ENCODE measurements around the gene IGFBPL1. TPM values are rescaled to one million over a fixed set of nuclear protein-coding genes. Genes with fewer than 3 reads are reported as not detected.
A peak's percentile ranks its signal among the peaks of the same experiment; 100 is the strongest.

IGFBPL1 gene
- total and polyA plus RNA-seq, 7 experiments from 2014 or later: not detected

DNA sequence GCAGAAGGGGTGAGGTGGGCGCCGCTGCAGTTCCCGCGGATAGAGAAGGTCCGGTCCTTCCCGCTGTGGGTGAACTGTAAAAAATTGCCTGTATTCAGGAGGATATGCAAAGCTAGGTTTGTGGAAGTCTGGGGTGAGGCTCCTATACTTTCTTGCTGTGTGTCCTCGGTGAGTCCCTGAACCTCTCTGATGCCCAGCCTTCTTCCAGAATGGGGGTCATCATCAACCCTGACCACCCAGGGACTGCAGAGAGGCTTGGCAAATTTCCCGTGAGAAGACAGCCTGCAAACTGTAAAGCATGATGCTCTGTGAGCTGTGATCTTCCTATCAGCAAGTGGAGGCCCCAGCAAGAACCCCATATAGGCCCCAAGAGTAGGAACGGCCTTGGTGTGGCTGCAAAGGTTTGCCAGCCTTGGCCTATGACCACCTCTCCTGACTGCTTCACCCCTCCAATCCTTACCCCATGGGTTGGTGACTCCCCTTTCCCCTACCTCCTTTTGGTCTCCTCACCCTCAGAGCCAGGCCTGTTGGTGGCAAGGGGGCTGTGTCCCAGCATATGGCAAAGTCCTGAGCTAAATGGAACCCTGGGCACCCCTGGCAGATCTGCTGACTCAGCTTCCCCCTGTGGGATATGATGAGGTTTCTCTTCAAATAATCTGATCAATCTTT lies 31.0 kb downstream of the IGFBPL1 start:
- Histone ChIP-seq H3K4me3 (ENCODE audit: low read length) (peak overlapping the region; percentile 80), H3K27me3 (ENCODE audit: control insufficient read depth in 2 of 2, insufficient read depth in 2 of 2, low read length in 2 of 2) (no peaks in the 10 kb centered on the region), H3K9me3 (ENCODE audit: control insufficient read depth in 2 of 3, low read length in 3 of 3) (no peaks in the 10 kb centered on the region), H3K4me1 (ENCODE audit: control insufficient read depth in 2 of 2, insufficient read depth in 2 of 2, low read length in 2 of 2) (peaks cover 7% of the 10 kb centered on the region in 2 donors), H3K36me3 (ENCODE audit: control insufficient read depth in 2 of 3, insufficient read depth in 3 of 3, low read length in 3 of 3) (peaks cover 0 to 24% (median 3%) of the 10 kb centered on the region in 3 experiments), H3K27ac (ENCODE audit: low read depth, low read length) (peak overlapping the region; percentile 59)
- Mint-ChIP-seq H3K27ac (peak overlapping the region; percentile 57 to 91 (median 85)), H3K4me3 (peak overlapping the region; percentile 85 to 98 (median 93)), H3K9me3 (peaks cover 0 to 15% (median 0%) of the 10 kb centered on the region in 11 donors), H3K4me1 (peaks cover 12 to 26% (median 17%) of the 10 kb centered on the region in 7 donors), H3K27me3 (peaks cover 0 to 21% (median 0%) of the 10 kb centered on the region in 5 donors), H3K36me3 (peaks cover 7 to 29% (median 19%) of the 10 kb centered on the region in 5 donors)
- CTCF ChIA-PET: interaction anchor here (0.7 kb wide), 1 partner anchor 20 kb away, joined by 3 read pairs; no protein-coding TSS in a partner anchor
- ATAC-seq: no peak
- intact Hi-C loops (cut with micrococcal nuclease): loop anchor here (2.0 to 10.0 kb wide), 4 partner anchors 58 to 488 kb away; partner anchors contain the start of genes SHB (in 1 of the 2) and SLC25A51 (in 1 of the 2)
- POLR2A ChIA-PET: no interaction called here
- peak in 5 of 9 donors; percentile 4 to 25 (median 5) for DNase-seq

DNA sequence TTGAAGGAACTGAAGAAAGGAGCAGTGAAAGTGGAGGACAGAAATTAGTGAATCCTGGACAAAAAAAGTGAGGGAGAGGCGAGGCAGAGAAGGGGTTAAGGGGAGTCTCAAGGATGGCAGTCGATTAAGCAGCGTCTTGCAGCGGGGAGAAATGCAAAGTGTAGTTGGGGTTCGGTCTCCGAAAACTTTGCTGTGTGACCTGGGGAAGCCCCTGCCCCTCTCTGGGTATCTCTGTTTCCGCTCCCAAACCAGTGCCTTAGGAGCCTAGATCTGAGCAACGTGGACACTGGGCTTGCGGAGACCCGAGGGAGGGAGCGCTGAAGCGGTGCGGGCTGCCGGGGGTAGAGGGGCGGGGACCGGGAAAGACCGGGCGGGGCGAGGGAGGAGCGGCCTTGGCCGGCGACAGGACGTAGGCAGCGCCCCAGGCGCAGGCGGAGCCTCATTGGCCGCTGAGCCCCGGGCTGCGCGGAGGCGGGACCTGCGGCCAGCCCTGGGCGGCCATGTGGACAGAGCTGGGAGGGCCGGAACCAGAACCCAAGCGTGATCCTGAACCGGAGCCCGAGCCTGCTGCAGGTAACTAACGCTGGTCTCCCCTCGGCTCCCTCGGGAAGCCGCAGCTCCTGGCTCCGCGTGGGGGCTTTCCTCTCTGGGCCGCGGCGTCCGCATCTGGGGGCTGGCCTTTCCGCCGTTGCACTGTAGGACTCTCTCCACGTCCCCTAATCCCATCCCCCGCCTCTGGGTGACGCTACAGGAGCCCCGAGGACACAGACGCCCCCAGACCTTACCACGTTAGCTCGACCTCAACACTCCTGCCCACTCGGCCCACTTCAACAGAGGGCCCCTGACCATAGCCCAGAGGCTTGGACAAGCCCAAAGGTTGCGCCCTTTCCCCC lies 31.8 kb downstream of the IGFBPL1 start, which contains the start of gene ALDH1B1:
Gene ALDH1B1 (plus strand): TSS at position 468 of the 893 bp plus-strand sequence. CDS start 3,047 bp downstream, outside the sequence.
- DNase-seq (peak; percentile 18 to 83 (median 35)), ATAC-seq (peak; percentile 97)
- intact Hi-C loops (cut with micrococcal nuclease): loop anchor here (2.0 to 10.0 kb wide), 4 partner anchors 58 to 488 kb away; partner anchors contain the start of genes SHB (in 1 of the 2) and SLC25A51 (in 1 of the 2)
- ChIA-PET CTCF (no interaction called here), POLR2A (no interaction called here)
- H3K4me1 Mint-ChIP-seq: peaks cover 12 to 26% (median 17%) of the 10 kb centered on the region in 7 donors
- peak within 1 kb of the TSS; percentile 59 for H3K27ac ChIP-seq (ENCODE audit: low read depth, low read length)
- H3K27me3 Mint-ChIP-seq: peaks cover 0 to 23% (median 0%) of the 10 kb centered on the region in 5 donors
- peaks cover 7% of the 10 kb centered on the region in 2 donors for H3K4me1 ChIP-seq (ENCODE audit: control insufficient read depth in 2 of 2, insufficient read depth in 2 of 2, low read length in 2 of 2)
- no peaks in the 10 kb centered on the region for H3K27me3 ChIP-seq (ENCODE audit: control insufficient read depth in 2 of 2, insufficient read depth in 2 of 2, low read length in 2 of 2)
- H3K36me3 ChIP-seq (ENCODE audit: control insufficient read depth in 2 of 3, insufficient read depth in 3 of 3, low read length in 3 of 3): peaks cover 0 to 24% (median 3%) of the 10 kb centered on the region in 3 experiments
- peak within 1 kb of the TSS; percentile 57 to 91 (median 87) for H3K27ac Mint-ChIP-seq
- peaks cover 7 to 22% (median 13%) of the 10 kb centered on the region in 5 donors for H3K36me3 Mint-ChIP-seq
- H3K9me3 ChIP-seq (ENCODE audit: control insufficient read depth in 2 of 3, low read length in 3 of 3): no peaks in the 10 kb centered on the region
- H3K4me3 Mint-ChIP-seq: peak within 1 kb of the TSS; percentile 85 to 98 (median 93)
- H3K4me3 ChIP-seq (ENCODE audit: low read length): peak within 1 kb of the TSS; percentile 80
- H3K9me3 Mint-ChIP-seq: peaks cover 0 to 9% (median 0%) of the 10 kb centered on the region in 11 donors

GRCh38 chr9:38391278-38392118 lies 32.8 kb downstream of the IGFBPL1 start:
- peak overlapping the region; percentile 85 to 98 (median 93) for H3K4me3 Mint-ChIP-seq
- H3K4me1 Mint-ChIP-seq: peaks cover 12 to 26% (median 17%) of the 10 kb centered on the region in 7 donors
- H3K4me3 ChIP-seq (ENCODE audit: low read length): peak overlapping the region; percentile 80
- intact Hi-C loops (cut with micrococcal nuclease): loop anchor here (2.0 to 10.0 kb wide), 4 partner anchors 57 to 487 kb away; partner anchors contain the start of genes SHB (in 1 of the 2) and SLC25A51 (in 1 of the 2)
- peaks cover 0 to 2% (median 0%) of the 10 kb centered on the region in 11 donors for H3K9me3 Mint-ChIP-seq
- POLR2A ChIA-PET: no interaction called here
- H3K36me3 ChIP-seq (ENCODE audit: control insufficient read depth in 2 of 3, insufficient read depth in 3 of 3, low read length in 3 of 3): peaks cover 0 to 14% (median 3%) of the 10 kb centered on the region in 3 experiments
- no peak for DNase-seq
- peaks cover 7% of the 10 kb centered on the region in 2 donors for H3K4me1 ChIP-seq (ENCODE audit: control insufficient read depth in 2 of 2, insufficient read depth in 2 of 2, low read length in 2 of 2)
- H3K36me3 Mint-ChIP-seq: peaks cover 2 to 12% (median 7%) of the 10 kb centered on the region in 5 donors
- CTCF ChIA-PET: no interaction called here
- H3K9me3 ChIP-seq (ENCODE audit: control insufficient read depth in 2 of 3, low read length in 3 of 3): no peaks in the 10 kb centered on the region
- H3K27me3 ChIP-seq (ENCODE audit: control insufficient read depth in 2 of 2, insufficient read depth in 2 of 2, low read length in 2 of 2): no peaks in the 10 kb centered on the region
- H3K27ac Mint-ChIP-seq: peak overlapping the region in 6 of 9 donors; percentile 6 to 90 (median 40)
- no peak overlapping the region for H3K27ac ChIP-seq (ENCODE audit: low read depth, low read length)
- H3K27me3 Mint-ChIP-seq: peaks cover 0 to 26% (median 0%) of the 10 kb centered on the region in 5 donors
- no peak for ATAC-seq

GRCh38 chr9:38390851-38391250 lies 33.4 kb downstream of the IGFBPL1 start:
- peaks cover 0 to 2% (median 0%) of the 10 kb centered on the region in 11 donors for H3K9me3 Mint-ChIP-seq
- H3K27me3 Mint-ChIP-seq: peaks cover 0 to 26% (median 0%) of the 10 kb centered on the region in 5 donors
- peak overlapping the region; percentile 24 to 96 (median 56) for H3K4me3 Mint-ChIP-seq
- DNase-seq (no peak), ATAC-seq (no peak)
- Histone ChIP-seq H3K36me3 (ENCODE audit: control insufficient read depth in 2 of 3, insufficient read depth in 3 of 3, low read length in 3 of 3) (peaks cover 0 to 8% (median 0%) of the 10 kb centered on the region in 3 experiments), H3K27ac (ENCODE audit: low read depth, low read length) (no peak overlapping the region), H3K4me1 (ENCODE audit: control insufficient read depth in 2 of 2, insufficient read depth in 2 of 2, low read length in 2 of 2) (peaks cover 7% of the 10 kb centered on the region in 2 donors), H3K4me3 (ENCODE audit: low read length) (no peak overlapping the region), H3K27me3 (ENCODE audit: control insufficient read depth in 2 of 2, insufficient read depth in 2 of 2, low read length in 2 of 2) (no peaks in the 10 kb centered on the region), H3K9me3 (ENCODE audit: control insufficient read depth in 2 of 3, low read length in 3 of 3) (no peaks in the 10 kb centered on the region)
- peaks cover 12 to 26% (median 17%) of the 10 kb centered on the region in 7 donors for H3K4me1 Mint-ChIP-seq
- intact Hi-C loops (cut with micrococcal nuclease): loop anchor here (10.0 kb wide), 2 partner anchors 56 to 326 kb away; partner anchors contain the start of gene SHB (in 1 of the 2)
- ChIA-PET POLR2A (no interaction called here), CTCF (no interaction called here)
- peaks cover 0 to 9% (median 4%) of the 10 kb centered on the region in 5 donors for H3K36me3 Mint-ChIP-seq
- H3K27ac Mint-ChIP-seq: peak overlapping the region in 1 of 9 donors; percentile 18

DNA sequence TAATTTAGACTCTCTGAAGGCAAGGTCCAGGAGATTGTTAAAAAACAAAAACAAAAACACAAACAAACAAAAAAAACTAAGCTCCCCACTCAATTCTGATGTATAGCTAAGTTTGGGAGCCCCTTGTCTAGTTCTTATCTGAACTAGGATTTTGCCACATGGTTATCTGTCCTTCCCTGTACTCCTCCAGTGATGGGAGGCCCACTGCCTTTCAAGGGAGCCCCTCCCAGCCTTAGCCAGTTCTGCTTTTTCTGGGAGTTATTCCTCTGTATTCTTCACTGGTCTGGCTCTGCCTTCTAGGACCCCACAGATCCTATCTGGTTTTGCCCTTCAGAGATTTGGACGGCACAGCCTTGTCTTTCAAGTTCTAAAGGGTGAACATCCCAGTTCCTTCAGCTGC lies 33.8 kb downstream of the IGFBPL1 start:
- ChIA-PET POLR2A (no interaction called here), CTCF (no interaction called here)
- intact Hi-C loops (cut with micrococcal nuclease): loop anchor here (10.0 kb wide), 2 partner anchors 56 to 326 kb away; partner anchors contain the start of gene SHB (in 1 of the 2)
- Mint-ChIP-seq H3K27me3 (peaks cover 0 to 26% (median 0%) of the 10 kb centered on the region in 5 donors), H3K36me3 (peaks cover 0 to 5% (median 3%) of the 10 kb centered on the region in 5 donors), H3K9me3 (peaks cover 0 to 2% (median 0%) of the 10 kb centered on the region in 11 donors), H3K4me1 (peaks cover 12 to 26% (median 17%) of the 10 kb centered on the region in 7 donors), H3K4me3 (no peak overlapping the region), H3K27ac (no peak overlapping the region)
- no peak overlapping the region for H3K27ac ChIP-seq (ENCODE audit: low read depth, low read length)
- peaks cover 7% of the 10 kb centered on the region in 2 donors for H3K4me1 ChIP-seq (ENCODE audit: control insufficient read depth in 2 of 2, insufficient read depth in 2 of 2, low read length in 2 of 2)
- no peak overlapping the region for H3K4me3 ChIP-seq (ENCODE audit: low read length)
- peaks cover 0 to 5% (median 0%) of the 10 kb centered on the region in 3 experiments for H3K36me3 ChIP-seq (ENCODE audit: control insufficient read depth in 2 of 3, insufficient read depth in 3 of 3, low read length in 3 of 3)
- no peaks in the 10 kb centered on the region for H3K27me3 ChIP-seq (ENCODE audit: control insufficient read depth in 2 of 2, insufficient read depth in 2 of 2, low read length in 2 of 2)
- DNase-seq: no peak
- ATAC-seq: no peak
- H3K9me3 ChIP-seq (ENCODE audit: control insufficient read depth in 2 of 3, low read length in 3 of 3): no peaks in the 10 kb centered on the region

Measured in naive thymus-derived CD4-positive, alpha-beta T cell (primary cell).